IMR-90 (cell line): ENCODE measurements around the gene IL12RB2. TPM values are rescaled to one million over a fixed set of nuclear protein-coding genes. Genes with fewer than 3 reads are reported as not detected.

ENCODE experiments used
- ATAC-seq: fragments of 200-7000 bp; cut with Tn5 transposase; 2 replicates; pipeline ENCODE4 v1.9.1; 2020; ENCODE audit warnings: low read depth, mild to moderate bottlenecking, moderate library complexity
- BruUV-seq: library from RNA; stranded (reverse); fragments of 400-500 nt; replicated peaks from 2 replicates; lab custom pipeline; 2021; lab: Mats Ljungman, UMichigan
- CTCF ChIA-PET: fragments of 300-600 bp; formaldehyde crosslinking; extraction: SDS; loops from one replicate; lab custom pipeline; 2021; ENCODE audit warnings: antibody characterized with exemption; lab: Yijun Ruan, JAX
- POLR2A ChIA-PET: fragments of 300-600 bp; sonication (Branson Sonifier 250); formaldehyde crosslinking; loops from one replicate; lab custom pipeline; 2022; ENCODE audit warnings: antibody characterized with exemption; ENCODE audit not compliant: unreplicated experiment; lab: Charles Lee
- DNase-seq: peaks from one replicate; pipeline ENCODE4 v3.0.0; 2013
- H2AFZ ChIP-seq: replicated peaks from 2 replicates; pipeline ENCODE3; 2013; ENCODE audit warnings: low read length, mild to moderate bottlenecking; ENCODE audit not compliant: poor library complexity
- H2AK5ac ChIP-seq: 2 replicates; pipeline ENCODE4 v1.6.1; 2013; ENCODE audit warnings: low read depth, low read length, inconsistent platforms
- H2AK9ac ChIP-seq: replicated peaks from 2 replicates; pipeline ENCODE3; 2013; ENCODE audit warnings: mild to moderate bottlenecking, low read depth, low read length, moderate library complexity; ENCODE audit not compliant: poor library complexity
- H2BK120ac ChIP-seq: 2 replicates; pipeline ENCODE4 v1.6.1; 2013; ENCODE audit warnings: low read depth, low read length, inconsistent platforms
- H2BK15ac ChIP-seq: 3 replicates; pipeline ENCODE4 v1.6.1; 2013; ENCODE audit warnings: low read depth, low read length, inconsistent platforms
- H2BK20ac ChIP-seq: 2 replicates; pipeline ENCODE4 v1.6.1; 2013; ENCODE audit warnings: low read depth, mild to moderate bottlenecking, inconsistent platforms, low read length, moderate library complexity
- H2BK5ac ChIP-seq: 2 replicates; pipeline ENCODE4 v1.6.1; 2013; ENCODE audit warnings: mild to moderate bottlenecking, low read depth, low read length, inconsistent platforms; ENCODE audit not compliant: poor library complexity, severe bottlenecking
- H3K14ac ChIP-seq: replicated peaks from 2 replicates; pipeline ENCODE4 v1.6.1; 2013; ENCODE audit warnings: low read depth, low read length, inconsistent platforms
- H3K18ac ChIP-seq: 2 replicates; pipeline ENCODE4 v1.6.1; 2013; ENCODE audit warnings: low read depth, low read length, control low read depth
- H3K23ac ChIP-seq: 2 replicates; pipeline ENCODE4 v1.6.1; 2013; ENCODE audit warnings: low read depth, low read length, inconsistent platforms
- H3K27ac ChIP-seq: 2 replicates; pipeline ENCODE4 v1.5.1; 2013; ENCODE audit warnings: mild to moderate bottlenecking, control low read depth, low read length; ENCODE audit not compliant: insufficient read depth
- H3K27me3 ChIP-seq: 2 replicates; pipeline ENCODE4 v1.6.1; 2013; ENCODE audit warnings: low read length; ENCODE audit not compliant: control insufficient read depth, insufficient read depth
- H3K36me3 ChIP-seq: 2 replicates; pipeline ENCODE4 v1.6.1; 2013; ENCODE audit warnings: low read length, mixed read lengths; ENCODE audit not compliant: control insufficient read depth, insufficient read depth
- H3K4ac ChIP-seq: 2 replicates; pipeline ENCODE4 v1.6.1; 2013; ENCODE audit warnings: low read depth, low read length, inconsistent platforms
- H3K4me1 ChIP-seq: 2 replicates; pipeline ENCODE4 v1.6.1; 2013; ENCODE audit warnings: low read length, mixed read lengths; ENCODE audit not compliant: control insufficient read depth, insufficient read depth
- H3K4me2 ChIP-seq: 2 replicates; pipeline ENCODE4 v1.6.1; 2013; ENCODE audit warnings: low read depth, mild to moderate bottlenecking, control low read depth, low read length, moderate library complexity
- H3K4me3 ChIP-seq: 2 replicates; pipeline ENCODE4 v1.5.1; 2013; ENCODE audit warnings: low read depth, mild to moderate bottlenecking, control low read depth, low read length, moderate library complexity; ENCODE audit not compliant: insufficient read depth
- H3K56ac ChIP-seq: 2 replicates; pipeline ENCODE4 v1.6.1; 2013; ENCODE audit warnings: low read length, inconsistent platforms; ENCODE audit not compliant: insufficient read depth; ENCODE audit errors: extremely low read depth
- H3K79me1 ChIP-seq, 2 experiments: 2 replicates each; pipeline ENCODE4 v1.6.1; 2013; ENCODE audit warnings: low read length in 2 of 2, inconsistent platforms in 1 of 2, low read depth in 1 of 2
- H3K9ac ChIP-seq: 2 replicates; pipeline ENCODE4 v1.6.1; 2013; ENCODE audit warnings: low read depth, low read length, control low read depth
- H3K9me1 ChIP-seq: 2 replicates; pipeline ENCODE4 v1.6.1; 2013; ENCODE audit warnings: low read length, inconsistent platforms; ENCODE audit not compliant: insufficient read depth
- H3K9me3 ChIP-seq: 2 replicates; pipeline ENCODE4 v1.6.1; 2013; ENCODE audit warnings: low read length; ENCODE audit not compliant: control insufficient read depth, insufficient read depth
- H4K20me1 ChIP-seq: 2 replicates; pipeline ENCODE4 v1.6.1; 2013; ENCODE audit warnings: low read length, inconsistent platforms; ENCODE audit not compliant: insufficient read depth
- H4K5ac ChIP-seq: 2 replicates; pipeline ENCODE4 v1.6.1; 2013; ENCODE audit warnings: mild to moderate bottlenecking, low read depth, low read length, control low read depth
- H4K8ac ChIP-seq, 2 experiments: 2 replicates each; pipeline ENCODE4 v1.6.1; 2013; ENCODE audit warnings: low read depth in 2 of 2, low read length in 2 of 2, control low read depth in 1 of 2, inconsistent platforms in 1 of 2
- H4K91ac ChIP-seq: 2 replicates; pipeline ENCODE4 v1.6.1; 2013; ENCODE audit warnings: low read depth, low read length, inconsistent platforms; ENCODE audit not compliant: insufficient read depth
- CHD1 ChIP-seq: IDR thresholded peaks from 2 replicates; pipeline ENCODE4 v1.6.1; 2012; ENCODE audit warnings: low read depth, low read length, improper control_type of control experiment
- MAFK ChIP-seq: IDR thresholded peaks from 2 replicates; pipeline ENCODE4 v1.6.1; 2012; ENCODE audit warnings: low read depth, low read length, improper control_type of control experiment
- MXI1 ChIP-seq: IDR thresholded peaks from 2 replicates; pipeline ENCODE4 v1.6.1; 2012; ENCODE audit warnings: low read depth, mild to moderate bottlenecking, low read length, moderate library complexity, borderline replicate concordance
- NFE2L2 ChIP-seq: fragments of 150-350 bp; IDR thresholded peaks from 2 replicates; pipeline ENCODE4 v1.6.1; 2016; ENCODE audit warnings: low read depth, mild to moderate bottlenecking, low read length
- POLR2A ChIP-seq: IDR thresholded peaks from 2 replicates; pipeline ENCODE4 v1.6.1; 2012; ENCODE audit warnings: mild to moderate bottlenecking, low read depth, low read length
- RAD21 ChIP-seq: IDR thresholded peaks from 2 replicates; pipeline ENCODE4 v1.6.1; 2012; ENCODE audit warnings: low read length, improper control_type of control experiment
- WGBS, 2 experiments: methylation state at CpG; one replicate each; pipeline versions ENCODE4 v1.1.5 to v1.1.7; 2013; ENCODE audit warnings: missing lambda C conversion rate in 2 of 2; ENCODE audit not compliant: insufficient read length in 1 of 2; ENCODE audit errors: extremely low coverage in 2 of 2; 5-methylcytosine and 5-hydroxymethylcytosine counted together
- dilution Hi-C: fragments of 300-500 bp; cut with HindIII; formaldehyde crosslinking; loops from one replicate; pipeline ENCODE4 v1.14.3; 2018; ENCODE audit warnings: low sequenced_read_pairs; ENCODE audit not compliant: unreplicated experiment
- in situ Hi-C: fragments of 300-500 bp; cut with MboI; formaldehyde crosslinking; loops from 3 replicates; pipeline ENCODE4 v1.14.3; 2019; ENCODE audit warnings: low sequenced_read_pairs, inconsistent platforms, mixed read lengths
- intact Hi-C: fragments of 100-400 bp; cut with micrococcal nuclease; formaldehyde crosslinking; loops from 2 replicates; pipeline ENCODE4 v1.10.0; 2022
- polyA plus RNA-seq, 3 experiments: library from polyadenylated mRNA; depleted of rRNA; stranded (reverse); fragments of >200 nt; gene quantifications; 2 replicates each; pipeline ENCODE4 v1.2.3, GENCODE V29; 2012; ENCODE audit warnings: low replicate concordance in 1 of 3
- total RNA-seq: library from RNA; depleted of rRNA; stranded (reverse); fragments of >200 nt; gene quantifications from 2 replicates; pipeline ENCODE4 v1.2.3, GENCODE V29; 2012
- TF ChIP-seq, protein P1 (sequence below): fragments of 150-350 bp; IDR thresholded peaks from 2 replicates; pipeline ENCODE4 v1.6.1; 2016; ENCODE audit warnings: low read depth, mild to moderate bottlenecking, low read length, moderate library complexity, borderline replicate concordance

The IL12RB2 gene
- total and polyA plus RNA-seq, 2 of the 4 experiments (the other 2 are of a cell fraction), result not detected

DNA sequence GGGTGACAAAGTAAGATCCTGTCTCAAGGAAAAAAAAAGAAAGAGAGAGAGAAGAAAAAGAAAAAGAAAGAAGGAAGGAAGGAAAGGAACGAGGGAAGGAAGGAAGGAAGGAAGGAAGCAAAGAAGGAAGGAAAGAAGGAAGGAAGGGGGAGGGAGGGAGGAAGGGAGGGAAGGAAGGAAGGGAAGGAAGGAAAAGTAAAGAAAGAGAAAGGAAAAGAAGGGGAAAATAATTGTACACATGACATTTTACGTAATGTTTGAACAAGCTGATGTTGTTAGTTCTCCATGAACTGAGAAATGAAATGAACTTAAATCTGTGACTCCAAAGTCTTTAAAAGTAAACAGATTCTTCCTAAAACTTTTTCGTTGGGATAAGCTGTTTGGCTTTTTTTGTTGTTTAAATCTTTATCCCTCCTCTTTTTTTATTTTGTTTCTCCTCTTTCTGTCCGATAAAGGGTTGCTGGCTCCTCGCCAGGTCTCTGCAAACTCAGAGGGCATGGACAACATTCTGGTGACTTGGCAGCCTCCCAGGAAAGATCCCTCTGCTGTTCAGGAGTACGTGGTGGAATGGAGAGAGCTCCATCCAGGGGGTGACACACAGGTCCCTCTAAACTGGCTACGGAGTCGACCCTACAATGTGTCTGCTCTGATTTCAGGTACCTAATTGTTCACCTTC, 59.8 kb downstream of the IL12RB2 start:
- Histone ChIP-seq H2BK15ac (no peak overlapping the region), H4K8ac (no peak overlapping the region), H3K4me3 (no peak overlapping the region), H3K9me3 (no peaks in the 10 kb centered on the region), H3K4me1 (no peaks in the 10 kb centered on the region; the same call in 1 of the 2 replicates), H3K9ac (no peak overlapping the region), H3K9me1 (no peaks in the 10 kb centered on the region), H3K23ac (no peak overlapping the region), H2AFZ (no peak overlapping the region), H2BK20ac (no peak overlapping the region), H4K91ac (no peak overlapping the region), H3K27ac (no peak overlapping the region), H3K27me3 (no peaks in the 10 kb centered on the region), H2BK5ac (no peak overlapping the region), H2BK120ac (no peak overlapping the region), H3K4me2 (no peak overlapping the region), H4K5ac (no peak overlapping the region), H3K4ac (no peak overlapping the region), H2AK5ac (no peak overlapping the region), H2AK9ac (no peak overlapping the region), H3K79me1 (no peaks in the 10 kb centered on the region), H3K18ac (no peak overlapping the region), H3K36me3 (no peaks in the 10 kb centered on the region), H3K14ac (no peak overlapping the region), H3K56ac (no peak overlapping the region), H4K20me1 (no peaks in the 10 kb centered on the region)
- in situ Hi-C loops (no loop called here), intact Hi-C loops (no loop called here), dilution Hi-C loops (no loop called here)
- DNase-seq (peak; percentile 14), ATAC-seq (no peak)
- CTCF ChIA-PET, result interaction anchor here (0.9 kb wide), 1 partner anchor 17 kb away, joined by 3 read pairs; no protein-coding TSS in a partner anchor
- POLR2A ChIA-PET, result interaction anchor here (0.7 kb wide), 1 partner anchor 10 kb away, joined by 6 read pairs; no protein-coding TSS in a partner anchor
- no peak for TF ChIP-seq NFE2L2
- TF ChIP-seq POLR2A, result no peak
- no peak for TF ChIP-seq RAD21
- TF ChIP-seq, protein P1, sequence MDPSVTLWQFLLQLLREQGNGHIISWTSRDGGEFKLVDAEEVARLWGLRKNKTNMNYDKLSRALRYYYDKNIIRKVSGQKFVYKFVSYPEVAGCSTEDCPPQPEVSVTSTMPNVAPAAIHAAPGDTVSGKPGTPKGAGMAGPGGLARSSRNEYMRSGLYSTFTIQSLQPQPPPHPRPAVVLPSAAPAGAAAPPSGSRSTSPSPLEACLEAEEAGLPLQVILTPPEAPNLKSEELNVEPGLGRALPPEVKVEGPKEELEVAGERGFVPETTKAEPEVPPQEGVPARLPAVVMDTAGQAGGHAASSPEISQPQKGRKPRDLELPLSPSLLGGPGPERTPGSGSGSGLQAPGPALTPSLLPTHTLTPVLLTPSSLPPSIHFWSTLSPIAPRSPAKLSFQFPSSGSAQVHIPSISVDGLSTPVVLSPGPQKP, result no peak
- TF ChIP-seq MAFK, result no peak
- TF ChIP-seq CHD1, result no peak
- TF ChIP-seq MXI1, result no peak
- WGBS, 2 experiments, result no CpG with 5 or more reads among the region's 8 CpGs
- no TSS peak for BruUV-seq
